ENCODE data around the gene CYTL1.

- no peak for TF ChIP-seq EZH2 (IDR thresholded peaks at IDR 0.05; ENCODE audit: low read length)
- no peak for TF ChIP-seq CTCF (optimal IDR thresholded peaks at IDR 0.05 in 1 of 3, IDR thresholded peaks at IDR 0.05 in 1 of 3, conservative IDR thresholded peaks at IDR 0.05 in 1 of 3; ENCODE audit: extremely low read depth in 1 of 3, insufficient read depth in 2 of 3, low read length in 3 of 3)
These were observed 32.3 kb upstream of the CYTL1 start, which contains the start of gene STK32B for GRCh38 chr4:5051278-5052203.
